ENCODE data around the gene ADTRP.

DNA sequence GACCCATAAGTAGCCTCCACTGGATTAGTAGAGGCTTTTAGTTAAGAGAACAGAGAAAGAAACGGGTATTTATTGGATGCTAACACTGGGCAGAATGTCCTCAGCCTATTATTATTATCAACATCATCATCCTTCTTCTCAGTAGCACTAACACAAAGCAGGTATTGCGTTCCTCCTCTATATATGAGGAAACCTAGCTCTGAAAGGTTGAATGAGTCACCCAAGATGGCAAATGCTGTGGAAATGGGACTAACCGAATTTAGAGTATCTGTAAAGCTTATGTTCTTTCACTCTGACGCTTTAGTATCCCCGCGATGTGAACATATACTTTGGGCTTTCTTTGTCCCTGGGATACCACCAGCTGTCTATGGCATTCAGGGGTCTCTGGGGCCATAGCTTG, 77.0 kb downstream of the ADTRP start:
- TF ChIP-seq POLR2A (IDR thresholded peaks at IDR 0.05) (no peak), POLR2AphosphoS5 (IDR thresholded peaks at IDR 0.05) (no peak)
- TF ChIP-seq, protein P1, sequence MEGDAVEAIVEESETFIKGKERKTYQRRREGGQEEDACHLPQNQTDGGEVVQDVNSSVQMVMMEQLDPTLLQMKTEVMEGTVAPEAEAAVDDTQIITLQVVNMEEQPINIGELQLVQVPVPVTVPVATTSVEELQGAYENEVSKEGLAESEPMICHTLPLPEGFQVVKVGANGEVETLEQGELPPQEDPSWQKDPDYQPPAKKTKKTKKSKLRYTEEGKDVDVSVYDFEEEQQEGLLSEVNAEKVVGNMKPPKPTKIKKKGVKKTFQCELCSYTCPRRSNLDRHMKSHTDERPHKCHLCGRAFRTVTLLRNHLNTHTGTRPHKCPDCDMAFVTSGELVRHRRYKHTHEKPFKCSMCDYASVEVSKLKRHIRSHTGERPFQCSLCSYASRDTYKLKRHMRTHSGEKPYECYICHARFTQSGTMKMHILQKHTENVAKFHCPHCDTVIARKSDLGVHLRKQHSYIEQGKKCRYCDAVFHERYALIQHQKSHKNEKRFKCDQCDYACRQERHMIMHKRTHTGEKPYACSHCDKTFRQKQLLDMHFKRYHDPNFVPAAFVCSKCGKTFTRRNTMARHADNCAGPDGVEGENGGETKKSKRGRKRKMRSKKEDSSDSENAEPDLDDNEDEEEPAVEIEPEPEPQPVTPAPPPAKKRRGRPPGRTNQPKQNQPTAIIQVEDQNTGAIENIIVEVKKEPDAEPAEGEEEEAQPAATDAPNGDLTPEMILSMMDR (IDR thresholded peaks at IDR 0.05) = no peak
